Effector memory CD4-positive, alpha-beta T cell (primary cell): ENCODE data around the gene CNDP2.

Experiments used
- DNase-seq, 3 donors: peaks; one replicate each; pipeline ENCODE4 v3.0.0-alpha.2; 2020
- H3K27ac ChIP-seq: 2 replicates; pipeline ENCODE4 v1.7.0; 2013; ENCODE audit warnings: mild to moderate bottlenecking, low read length, moderate library complexity; ENCODE audit not compliant: insufficient read depth, poor library complexity, severe bottlenecking
- H3K27me3 ChIP-seq: replicated peaks from 2 replicates; pipeline ENCODE4 v1.7.0; 2013; ENCODE audit warnings: mild to moderate bottlenecking, low read length; ENCODE audit not compliant: insufficient read depth, control insufficient read depth, poor library complexity, severe bottlenecking
- H3K36me3 ChIP-seq: 2 replicates; pipeline ENCODE4 v1.7.0; 2013; ENCODE audit warnings: mild to moderate bottlenecking, low read length, moderate library complexity; ENCODE audit not compliant: control insufficient read depth, insufficient read depth
- H3K4me1 ChIP-seq: 2 replicates; pipeline ENCODE4 v1.7.0; 2013; ENCODE audit warnings: low read length, mild to moderate bottlenecking; ENCODE audit not compliant: control insufficient read depth, insufficient read depth, poor library complexity, severe bottlenecking
- H3K4me3 ChIP-seq: 2 replicates; pipeline ENCODE4 v1.7.0; 2013; ENCODE audit warnings: low read length, low read depth, mild to moderate bottlenecking; ENCODE audit not compliant: insufficient read depth, poor library complexity, severe bottlenecking
- H3K9me3 ChIP-seq: 2 replicates; pipeline ENCODE4 v1.7.0; 2013; ENCODE audit warnings: mild to moderate bottlenecking, low read length, moderate library complexity; ENCODE audit not compliant: control insufficient read depth

Gene CNDP2

GRCh38 chr18:74456017-74456348, 40.2 kb upstream of the CNDP2 start:
- Histone ChIP-seq H3K27ac (no peak overlapping the region), H3K36me3 (no peaks in the 10 kb centered on the region), H3K9me3 (no peaks in the 10 kb centered on the region), H3K4me1 (peaks cover 4% of the 10 kb centered on the region), H3K4me3 (no peak overlapping the region), H3K27me3 (peaks cover 30% of the 10 kb centered on the region)
- no peak for DNase-seq

- H3K4me1 ChIP-seq = peaks cover 4% of the 10 kb centered on the region
- H3K36me3 ChIP-seq = no peaks in the 10 kb centered on the region
- peaks cover 30% of the 10 kb centered on the region for H3K27me3 ChIP-seq
- DNase-seq = no peak
- H3K27ac ChIP-seq = no peak overlapping the region
- H3K4me3 ChIP-seq = no peak overlapping the region
- no peaks in the 10 kb centered on the region for H3K9me3 ChIP-seq
These were observed 39.7 kb upstream of the CNDP2 start for GRCh38 chr18:74456349-74457042.

GRCh38 chr18:74457043-74457724, 39.0 kb upstream of the CNDP2 start, which contains the start of gene DIPK1C:
DIPK1C (minus strand) TSS chr18:74457308; CDS start chr18:74457259, 49 bp downstream.
- no peak for DNase-seq
- peaks cover 4% of the 10 kb centered on the region for H3K4me1 ChIP-seq
- peaks cover 30% of the 10 kb centered on the region for H3K27me3 ChIP-seq
- H3K4me3 ChIP-seq = no peak within 1 kb of the TSS
- no peaks in the 10 kb centered on the region for H3K36me3 ChIP-seq
- H3K9me3 ChIP-seq = no peaks in the 10 kb centered on the region
- no peak within 1 kb of the TSS for H3K27ac ChIP-seq

- no peak overlapping the region for H3K27ac ChIP-seq
- H3K27me3 ChIP-seq = peaks cover 30% of the 10 kb centered on the region
- no peak overlapping the region for H3K4me3 ChIP-seq
- no peaks in the 10 kb centered on the region for H3K9me3 ChIP-seq
- no peak for DNase-seq
- no peaks in the 10 kb centered on the region for H3K36me3 ChIP-seq
- H3K4me1 ChIP-seq = peaks cover 4% of the 10 kb centered on the region
These were observed 38.3 kb upstream of the CNDP2 start for GRCh38 chr18:74457725-74458421.

DNA sequence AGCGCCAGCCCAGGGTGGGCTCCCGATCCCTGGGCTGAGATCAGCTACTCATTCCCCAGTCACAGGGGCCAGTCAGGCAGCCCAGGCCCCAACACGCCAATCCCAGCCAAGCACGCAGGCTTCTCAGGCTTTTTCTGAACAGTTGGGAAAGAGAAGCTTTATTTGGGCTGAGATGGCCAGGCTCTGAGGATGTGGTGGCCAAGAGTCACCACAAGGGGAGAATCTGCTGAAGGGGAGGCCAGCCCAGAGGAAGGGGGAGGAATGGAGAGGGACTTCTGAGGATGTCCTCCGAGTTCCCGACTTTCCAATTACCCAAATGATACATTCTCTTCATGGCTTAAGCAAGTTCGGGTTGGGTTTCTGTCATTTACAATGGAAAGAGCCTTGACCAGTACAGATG, 36.3 kb upstream of the CNDP2 start:
- H3K27me3 ChIP-seq = peaks cover 23% of the 10 kb centered on the region
- no peak for DNase-seq
- peaks cover 4% of the 10 kb centered on the region for H3K4me1 ChIP-seq
- H3K4me3 ChIP-seq = no peak overlapping the region
- no peak overlapping the region for H3K27ac ChIP-seq
- no peaks in the 10 kb centered on the region for H3K9me3 ChIP-seq
- H3K36me3 ChIP-seq = no peaks in the 10 kb centered on the region

GRCh38 chr18:74460825-74461224, 35.3 kb upstream of the CNDP2 start:
- H3K4me1 ChIP-seq = peaks cover 4% of the 10 kb centered on the region
- H3K27ac ChIP-seq = no peak overlapping the region
- no peak for DNase-seq
- peaks cover 18% of the 10 kb centered on the region for H3K27me3 ChIP-seq
- H3K9me3 ChIP-seq = no peaks in the 10 kb centered on the region
- no peak overlapping the region for H3K4me3 ChIP-seq
- H3K36me3 ChIP-seq = no peaks in the 10 kb centered on the region

DNA sequence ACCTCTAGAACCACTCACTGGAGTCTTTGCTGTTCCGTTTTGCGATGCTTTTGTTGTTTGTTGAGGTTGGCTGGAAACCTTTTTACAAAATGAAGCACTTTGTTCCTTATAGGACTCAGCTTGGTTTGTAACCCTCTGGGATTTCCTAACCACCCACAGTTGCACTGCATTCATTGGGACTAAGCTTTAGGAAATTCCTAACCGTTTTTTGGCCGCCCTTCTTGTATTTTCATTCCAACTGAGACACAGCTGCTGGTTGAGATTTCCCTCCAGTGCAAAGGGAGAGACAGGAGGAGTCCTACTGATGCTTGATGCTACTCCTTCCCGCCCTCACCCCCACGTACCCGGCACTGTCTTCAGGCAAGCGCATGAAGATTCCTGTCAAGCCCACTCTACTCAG, 32.9 kb upstream of the CNDP2 start:
- H3K4me1 ChIP-seq = no peaks in the 10 kb centered on the region
- no peak for DNase-seq
- no peaks in the 10 kb centered on the region for H3K9me3 ChIP-seq
- H3K27ac ChIP-seq = no peak overlapping the region
- no peaks in the 10 kb centered on the region for H3K36me3 ChIP-seq
- H3K27me3 ChIP-seq = peaks cover 1% of the 10 kb centered on the region
- H3K4me3 ChIP-seq = no peak overlapping the region

- no peak overlapping the region for H3K4me3 ChIP-seq
- H3K27me3 ChIP-seq = no peaks in the 10 kb centered on the region
- no peak overlapping the region for H3K27ac ChIP-seq
- H3K4me1 ChIP-seq = no peaks in the 10 kb centered on the region
- no peaks in the 10 kb centered on the region for H3K36me3 ChIP-seq
- H3K9me3 ChIP-seq = no peaks in the 10 kb centered on the region
- DNase-seq = no peak
These were observed 32.2 kb upstream of the CNDP2 start for GRCh38 chr18:74463983-74464382.

- Histone ChIP-seq H3K36me3 (no peaks in the 10 kb centered on the region), H3K4me3 (no peak overlapping the region), H3K4me1 (no peaks in the 10 kb centered on the region), H3K27me3 (no peaks in the 10 kb centered on the region), H3K27ac (no peak overlapping the region), H3K9me3 (no peaks in the 10 kb centered on the region)
- no peak for DNase-seq
These were observed 30.4 kb upstream of the CNDP2 start for GRCh38 chr18:74465775-74466174.

- no peak for DNase-seq
- no peaks in the 10 kb centered on the region for H3K9me3 ChIP-seq
These were observed 27.6 kb upstream of the CNDP2 start for GRCh38 chr18:74468547-74469061.

More at GRCh38 chr18:74468547-74469061, 27.6 kb upstream of the CNDP2 start:
- H3K4me1 ChIP-seq = no peaks in the 10 kb centered on the region
- no peak overlapping the region for H3K4me3 ChIP-seq
- no peak overlapping the region for H3K27ac ChIP-seq
- H3K27me3 ChIP-seq = no peaks in the 10 kb centered on the region
- H3K36me3 ChIP-seq = no peaks in the 10 kb centered on the region
